GM18867 (cell line): ENCODE measurements around the gene SYNDIG1.

ENCODE experiments used
- ATAC-seq: cut with Tn5 transposase; IDR thresholded peaks from one replicate; pipeline ENCODE4 v1.9.1; 2021; ENCODE audit warnings: mild to moderate bottlenecking, moderate library complexity; ENCODE audit not compliant: unreplicated experiment

The SYNDIG1 gene

GRCh38 chr20:24582373-24583168, 113.1 kb downstream of the SYNDIG1 start:
- ATAC-seq, result no peak

GRCh38 chr20:24583169-24583792, 113.9 kb downstream of the SYNDIG1 start:
- ATAC-seq, result no peak

- no peak for ATAC-seq
These were observed 114.6 kb downstream of the SYNDIG1 start for GRCh38 chr20:24584078-24584477.

GRCh38 chr20:24584538-24585356, 115.3 kb downstream of the SYNDIG1 start:
- ATAC-seq, result no peak

GRCh38 chr20:24585796-24586522, 116.5 kb downstream of the SYNDIG1 start:
- no peak for ATAC-seq

- ATAC-seq, result no peak
These were observed 117.1 kb downstream of the SYNDIG1 start for GRCh38 chr20:24586523-24586840.

GRCh38 chr20:24587384-24588046, 118.1 kb downstream of the SYNDIG1 start:
- no peak for ATAC-seq

GRCh38 chr20:24588047-24588635, 118.7 kb downstream of the SYNDIG1 start:
- no peak for ATAC-seq

- ATAC-seq, result no peak
These were observed 119.4 kb downstream of the SYNDIG1 start for GRCh38 chr20:24588725-24589340.

GRCh38 chr20:24589381-24589780, 120.0 kb downstream of the SYNDIG1 start:
- ATAC-seq, result no peak

- no peak for ATAC-seq
These were observed 120.4 kb downstream of the SYNDIG1 start for GRCh38 chr20:24589815-24590177.

- ATAC-seq, result no peak
These were observed 121.0 kb downstream of the SYNDIG1 start for GRCh38 chr20:24590178-24590982.

GRCh38 chr20:24597051-24597450, 127.6 kb downstream of the SYNDIG1 start:
- ATAC-seq, result no peak

GRCh38 chr20:24598346-24598745, 128.9 kb downstream of the SYNDIG1 start:
- ATAC-seq, result no peak

- no peak for ATAC-seq
These were observed 129.6 kb downstream of the SYNDIG1 start for GRCh38 chr20:24598996-24599395.

- no peak for ATAC-seq
These were observed 130.6 kb downstream of the SYNDIG1 start for GRCh38 chr20:24600012-24600411.

- ATAC-seq, result no peak
These were observed 134.0 kb downstream of the SYNDIG1 start for GRCh38 chr20:24603454-24603853.

GRCh38 chr20:24604966-24605665, 135.7 kb downstream of the SYNDIG1 start:
- ATAC-seq, result no peak
